GM12801 (cell line): ENCODE results near the gene RAPGEF3.

Experiments used
- TF ChIP-seq, protein P1 (sequence below): IDR thresholded peaks from one replicate; pipeline ENCODE4 v1.5.1; 2011; ENCODE audit warnings: control low read depth; ENCODE audit not compliant: insufficient read length; ENCODE audit errors: extremely low read depth

RAPGEF3 gene

GRCh38 chr12:47705229-47705565 lies 53.5 kb downstream of the RAPGEF3 start:
- TF ChIP-seq, protein P1, sequence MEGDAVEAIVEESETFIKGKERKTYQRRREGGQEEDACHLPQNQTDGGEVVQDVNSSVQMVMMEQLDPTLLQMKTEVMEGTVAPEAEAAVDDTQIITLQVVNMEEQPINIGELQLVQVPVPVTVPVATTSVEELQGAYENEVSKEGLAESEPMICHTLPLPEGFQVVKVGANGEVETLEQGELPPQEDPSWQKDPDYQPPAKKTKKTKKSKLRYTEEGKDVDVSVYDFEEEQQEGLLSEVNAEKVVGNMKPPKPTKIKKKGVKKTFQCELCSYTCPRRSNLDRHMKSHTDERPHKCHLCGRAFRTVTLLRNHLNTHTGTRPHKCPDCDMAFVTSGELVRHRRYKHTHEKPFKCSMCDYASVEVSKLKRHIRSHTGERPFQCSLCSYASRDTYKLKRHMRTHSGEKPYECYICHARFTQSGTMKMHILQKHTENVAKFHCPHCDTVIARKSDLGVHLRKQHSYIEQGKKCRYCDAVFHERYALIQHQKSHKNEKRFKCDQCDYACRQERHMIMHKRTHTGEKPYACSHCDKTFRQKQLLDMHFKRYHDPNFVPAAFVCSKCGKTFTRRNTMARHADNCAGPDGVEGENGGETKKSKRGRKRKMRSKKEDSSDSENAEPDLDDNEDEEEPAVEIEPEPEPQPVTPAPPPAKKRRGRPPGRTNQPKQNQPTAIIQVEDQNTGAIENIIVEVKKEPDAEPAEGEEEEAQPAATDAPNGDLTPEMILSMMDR = no peak

GRCh38 chr12:47704719-47705118 lies 54.0 kb downstream of the RAPGEF3 start:
- TF ChIP-seq, protein P1 = no peak

DNA sequence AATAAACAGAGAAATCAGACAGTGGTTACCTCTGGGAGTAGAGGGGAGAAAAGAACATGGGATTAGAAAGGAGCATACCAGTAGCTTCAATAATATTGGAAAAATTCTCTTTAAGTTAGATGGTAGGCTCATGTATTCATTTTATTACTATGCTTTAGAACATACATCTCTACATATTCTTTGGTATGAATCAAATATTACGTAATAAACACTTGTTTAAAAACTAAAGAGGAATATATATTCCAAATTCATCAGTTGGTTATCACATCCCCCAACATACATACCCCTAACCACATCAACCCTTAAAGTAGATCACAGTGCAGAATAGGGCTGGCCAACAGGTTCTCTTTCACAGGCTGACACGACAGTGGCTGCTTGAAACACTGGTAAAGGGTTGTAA lies 58.4 kb downstream of the RAPGEF3 start:
- TF ChIP-seq, protein P1 = no peak

GRCh38 chr12:47698631-47699030 lies 60.0 kb downstream of the RAPGEF3 start:
- TF ChIP-seq, protein P1 = no peak

DNA sequence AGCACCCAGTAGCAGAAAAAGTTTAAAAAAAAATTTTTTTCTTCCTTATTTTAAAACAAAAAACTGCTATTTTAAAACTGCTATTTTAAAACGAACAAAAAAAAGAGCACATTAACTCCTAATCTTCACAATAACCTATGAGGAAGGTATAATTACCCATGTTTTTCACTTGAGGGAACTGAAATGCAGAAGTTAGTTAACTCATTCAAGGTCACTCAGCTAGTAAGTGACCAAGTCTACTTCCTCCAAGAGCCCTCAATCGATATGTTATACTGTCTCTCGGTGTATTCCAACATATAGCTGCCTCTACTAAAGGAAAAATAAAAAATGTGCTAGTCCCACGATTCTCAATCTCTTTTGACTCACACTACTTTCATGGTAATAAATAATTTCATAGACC lies 60.6 kb downstream of the RAPGEF3 start:
- TF ChIP-seq, protein P1 = no peak

GRCh38 chr12:47689215-47689614 lies 69.5 kb downstream of the RAPGEF3 start:
- TF ChIP-seq, protein P1 = no peak

DNA sequence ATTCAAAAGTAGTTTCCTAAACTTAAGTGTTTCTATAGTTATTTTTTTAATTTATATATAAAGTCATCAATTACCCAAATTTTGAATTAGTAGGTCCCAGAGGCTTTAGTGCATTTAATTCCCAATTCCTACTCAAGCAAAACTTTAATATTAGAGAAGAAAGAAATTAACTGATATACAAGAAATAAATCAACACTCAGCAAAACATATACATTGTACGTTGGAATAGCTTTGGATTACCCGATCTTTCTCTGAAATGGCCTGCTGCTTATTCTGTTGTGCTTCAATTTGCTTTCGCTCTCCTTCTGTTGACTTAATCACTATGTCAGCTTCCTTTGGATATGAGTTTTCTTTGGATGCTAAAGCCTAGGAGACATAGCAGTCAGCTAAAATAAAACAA lies 71.0 kb downstream of the RAPGEF3 start:
- TF ChIP-seq, protein P1 = no peak
